Ishikawa (cell line): Measurements from ENCODE around the gene TXNL4B.

Experiments
- CEBPB ChIP-seq: IDR thresholded peaks from 2 replicates; pipeline ENCODE4 v1.6.1; 2012
- CREB1 ChIP-seq: IDR thresholded peaks from 2 replicates; pipeline ENCODE4 v1.6.1; 2012; ENCODE audit warnings: low read depth
- EGR1 ChIP-seq: IDR thresholded peaks from 2 replicates; pipeline ENCODE4 v1.6.1; 2012
- EP300 ChIP-seq: IDR thresholded peaks from 2 replicates; pipeline ENCODE4 v1.6.1; 2012; ENCODE audit warnings: borderline replicate concordance
- FOXM1 ChIP-seq: IDR thresholded peaks from 2 replicates; pipeline ENCODE4 v1.6.1; 2012; ENCODE audit warnings: low read depth, borderline replicate concordance
- NFIC ChIP-seq: IDR thresholded peaks from 2 replicates; pipeline ENCODE4 v1.6.1; 2012
- RAD21 ChIP-seq: IDR thresholded peaks from 2 replicates; pipeline ENCODE4 v1.6.1; 2012; ENCODE audit warnings: low read depth
- REST ChIP-seq: IDR thresholded peaks from 2 replicates; pipeline ENCODE4 v1.6.1; 2012; ENCODE audit warnings: low read depth, mild to moderate bottlenecking
- TCF12 ChIP-seq: IDR thresholded peaks from 2 replicates; pipeline ENCODE4 v1.6.1; 2012; ENCODE audit warnings: low read depth
- USF1 ChIP-seq: IDR thresholded peaks from 2 replicates; pipeline ENCODE4 v1.6.1; 2012
- YY1 ChIP-seq: IDR thresholded peaks from 2 replicates; pipeline ENCODE4 v1.6.1; 2012; ENCODE audit warnings: low read depth

Gene TXNL4B

GRCh38 chr16:72042157-72042660 lies 51.2 kb downstream of the TXNL4B start:
- TF ChIP-seq EGR1, result no peak
- no peak for TF ChIP-seq NFIC
- TF ChIP-seq USF1, result no peak
- no peak for TF ChIP-seq RAD21
- TF ChIP-seq FOXM1, result no peak
- TF ChIP-seq TCF12, result no peak

- TF ChIP-seq EP300 (no peak), USF1 (no peak), YY1 (no peak), REST (no peak), CREB1 (no peak), CEBPB (no peak)
These were observed 57.3 kb downstream of the TXNL4B start for GRCh38 chr16:72036098-72036497.
